CD4-positive, alpha-beta memory T cell (primary cell): Measurements from ENCODE around the gene SRPK1. TPM values are rescaled to one million over a fixed set of nuclear protein-coding genes. Genes with fewer than 3 reads are reported as not detected.

Experiments used
- CTCF ChIA-PET: fragments of 350-600 bp; sonication (Branson Sonifier 250); formaldehyde crosslinking; loops from one replicate; lab custom pipeline; 2021; ENCODE audit warnings: inconsistent platforms; ENCODE audit not compliant: partially characterized antibody; lab: Charles Lee
- POLR2A ChIA-PET: fragments of 350-600 bp; sonication (Branson Sonifier 250); formaldehyde crosslinking; loops from one replicate; lab custom pipeline; 2021; ENCODE audit not compliant: partially characterized antibody; lab: Charles Lee
- DNase-seq, 5 donors: peaks; one replicate each; pipeline versions ENCODE4 v3.0.0 to v3.0.0-alpha.2; 2020 to 2022; ENCODE audit warnings: mixed read lengths in 1 of 5
- H3K27ac ChIP-seq: one replicate; pipeline ENCODE4 v1.7.0; 2013; ENCODE audit warnings: low read depth, low read length
- H3K27me3 ChIP-seq: 2 replicates; pipeline ENCODE4 v1.7.0; 2013; ENCODE audit warnings: mild to moderate bottlenecking, low read length, moderate library complexity; ENCODE audit not compliant: insufficient read depth
- H3K36me3 ChIP-seq: 2 replicates; pipeline ENCODE4 v1.7.0; 2013; ENCODE audit warnings: mild to moderate bottlenecking, low read length, moderate library complexity; ENCODE audit not compliant: insufficient read depth
- H3K4me1 ChIP-seq: 2 replicates; pipeline ENCODE4 v1.7.0; 2013; ENCODE audit warnings: mild to moderate bottlenecking, low read length, moderate library complexity; ENCODE audit not compliant: insufficient read depth
- H3K4me3 ChIP-seq, 2 donors: one replicate each; pipeline ENCODE4 v1.7.0; 2013; ENCODE audit warnings: low read length in 2 of 2, mild to moderate bottlenecking in 1 of 2
- H3K9me3 ChIP-seq, 2 donors: one replicate each; pipeline ENCODE4 v1.7.0; 2013; ENCODE audit warnings: low read length in 2 of 2, control low read depth in 1 of 2; ENCODE audit not compliant: control insufficient read depth in 1 of 2
- H3K27ac Mint-ChIP-seq, 7 donors: one replicate each; pipeline ENCODE4 v1.8.0; 2020 to 2021; ENCODE audit warnings: mixed read lengths in 7 of 7, mild to moderate bottlenecking in 6 of 7, inconsistent platforms in 3 of 7, moderate library complexity in 3 of 7
- H3K27me3 Mint-ChIP-seq, 2 donors: one replicate each; pipeline ENCODE4 v1.8.0; 2020 to 2021; ENCODE audit warnings: mixed read lengths in 2 of 2
- H3K36me3 Mint-ChIP-seq, 2 donors: one replicate each; pipeline ENCODE4 v1.8.0; 2020 to 2021; ENCODE audit warnings: mixed read lengths in 2 of 2, inconsistent platforms in 1 of 2, mild to moderate bottlenecking in 1 of 2
- H3K4me1 Mint-ChIP-seq, 4 donors: one replicate each; pipeline ENCODE4 v1.8.0; 2020 to 2021; ENCODE audit warnings: mixed read lengths in 4 of 4, mild to moderate bottlenecking in 1 of 4
- H3K4me3 Mint-ChIP-seq, 8 donors: one replicate each; pipeline ENCODE4 v1.8.0; 2020 to 2021; ENCODE audit warnings: mixed read lengths in 8 of 8, mild to moderate bottlenecking in 7 of 8, moderate library complexity in 6 of 8, inconsistent platforms in 3 of 8
- H3K9me3 Mint-ChIP-seq, 8 donors: one replicate each; pipeline ENCODE4 v1.8.0; 2020 to 2021; ENCODE audit warnings: mixed read lengths in 8 of 8, mild to moderate bottlenecking in 5 of 8, inconsistent platforms in 3 of 8, moderate library complexity in 1 of 8
- intact Hi-C: fragments of 100-400 bp; cut with micrococcal nuclease; formaldehyde crosslinking; loops from one replicate; pipeline ENCODE4 v1.15.1; 2023
- polyA plus RNA-seq, 2 donors: library from polyadenylated mRNA; unstranded; fragments of 300-500 nt; fragmentation: Illumina TruSeq; gene quantifications; one replicate each; pipeline ENCODE4 v1.2.3, GENCODE V29; 2021
- total RNA-seq, 2 experiments: library from RNA; stranded (reverse); gene quantifications; one replicate each; pipeline ENCODE4 v1.2.3, GENCODE V29; 2021

The SRPK1 gene
- total and polyA plus RNA-seq, 4 experiments from 2014 or later = 47.6 to 57.5 (median 51.6) TPM

- Histone ChIP-seq H3K4me3 (no peak overlapping the region), H3K27ac (no peak overlapping the region), H3K9me3 (no peaks in the 10 kb centered on the region), H3K36me3 (no peaks in the 10 kb centered on the region), H3K27me3 (no peaks in the 10 kb centered on the region), H3K4me1 (no peaks in the 10 kb centered on the region)
- DNase-seq = no peak
- intact Hi-C loops = no loop called here
- H3K36me3 Mint-ChIP-seq = no peaks in the 10 kb centered on the region
- H3K4me3 Mint-ChIP-seq = peak overlapping the region in 1 of 8 donors; percentile 60
- H3K9me3 Mint-ChIP-seq = peaks cover 0 to 6% (median 0%) of the 10 kb centered on the region in 8 donors
- CTCF ChIA-PET = no interaction called here
- H3K27ac Mint-ChIP-seq = no peak overlapping the region
- peaks cover 12 to 17% of the 10 kb centered on the region in 2 donors for H3K27me3 Mint-ChIP-seq
- peaks cover 0 to 8% (median under 1%) of the 10 kb centered on the region in 4 donors for H3K4me1 Mint-ChIP-seq
- POLR2A ChIA-PET = no interaction called here
Measured at GRCh38 chr6:35810971-35811698, 109.8 kb downstream of the SRPK1 start.

- CTCF ChIA-PET = no interaction called here
- Histone ChIP-seq H3K4me3 (no peak overlapping the region), H3K27ac (no peak overlapping the region), H3K9me3 (no peaks in the 10 kb centered on the region), H3K4me1 (no peaks in the 10 kb centered on the region), H3K36me3 (no peaks in the 10 kb centered on the region), H3K27me3 (no peaks in the 10 kb centered on the region)
- Mint-ChIP-seq H3K27me3 (peaks cover 18 to 19% of the 10 kb centered on the region in 2 donors), H3K9me3 (peaks cover 0 to 4% (median 0%) of the 10 kb centered on the region in 8 donors), H3K36me3 (no peaks in the 10 kb centered on the region), H3K4me3 (no peak overlapping the region), H3K4me1 (peaks cover 0 to 17% (median 1%) of the 10 kb centered on the region in 4 donors), H3K27ac (no peak overlapping the region)
- intact Hi-C loops = no loop called here
- no peak for DNase-seq
- POLR2A ChIA-PET = no interaction called here
Measured at GRCh38 chr6:35809809-35810208, 111.1 kb downstream of the SRPK1 start.

GRCh38 chr6:35808688-35809087 lies 112.2 kb downstream of the SRPK1 start:
- CTCF ChIA-PET = no interaction called here
- intact Hi-C loops = no loop called here
- H3K9me3 ChIP-seq = no peaks in the 10 kb centered on the region
- Mint-ChIP-seq H3K27me3 (peaks cover 19 to 20% of the 10 kb centered on the region in 2 donors), H3K27ac (no peak overlapping the region), H3K9me3 (peaks cover 0 to 4% (median 0%) of the 10 kb centered on the region in 8 donors), H3K4me3 (no peak overlapping the region), H3K4me1 (peaks cover 0 to 19% (median 2%) of the 10 kb centered on the region in 4 donors), H3K36me3 (no peaks in the 10 kb centered on the region)
- no peak overlapping the region for H3K27ac ChIP-seq
- no peak overlapping the region for H3K4me3 ChIP-seq
- no peaks in the 10 kb centered on the region for H3K4me1 ChIP-seq
- no peaks in the 10 kb centered on the region for H3K27me3 ChIP-seq
- no peaks in the 10 kb centered on the region for H3K36me3 ChIP-seq
- DNase-seq = no peak
- POLR2A ChIA-PET = no interaction called here

GRCh38 chr6:35804996-35805736 lies 115.7 kb downstream of the SRPK1 start, which contains the start of gene LHFPL5:
TSS of gene LHFPL5 (plus strand) at chr6:35805352. CDS start at chr6:35805671, 319 bp downstream.
- Histone ChIP-seq H3K4me3 (no peak within 1 kb of the TSS), H3K27me3 (no peaks in the 10 kb centered on the region), H3K9me3 (no peaks in the 10 kb centered on the region), H3K4me1 (no peaks in the 10 kb centered on the region), H3K36me3 (no peaks in the 10 kb centered on the region), H3K27ac (no peak within 1 kb of the TSS)
- Mint-ChIP-seq H3K27me3 (peaks cover 17 to 19% of the 10 kb centered on the region in 2 donors), H3K36me3 (no peaks in the 10 kb centered on the region), H3K27ac (no peak within 1 kb of the TSS), H3K9me3 (peaks cover 0 to 4% (median 0%) of the 10 kb centered on the region in 8 donors), H3K4me3 (peak within 1 kb of the TSS in 4 of 8 donors; percentile 32 to 68 (median 52)), H3K4me1 (peaks cover 0 to 11% (median 2%) of the 10 kb centered on the region in 4 donors)
- intact Hi-C loops = no loop called here
- ChIA-PET CTCF (no interaction called here), POLR2A (no interaction called here)
- DNase-seq = peak in 4 of 5 donors; percentile 39 to 52 (median 44)

GRCh38 chr6:35801148-35801547 lies 119.8 kb downstream of the SRPK1 start:
- H3K4me1 ChIP-seq = no peaks in the 10 kb centered on the region
- intact Hi-C loops = no loop called here
- H3K27ac Mint-ChIP-seq = no peak overlapping the region
- no peak overlapping the region for H3K4me3 ChIP-seq
- H3K9me3 ChIP-seq = no peaks in the 10 kb centered on the region
- no peaks in the 10 kb centered on the region for H3K36me3 ChIP-seq
- peaks cover 3 to 10% of the 10 kb centered on the region in 2 donors for H3K27me3 Mint-ChIP-seq
- ChIA-PET POLR2A (no interaction called here), CTCF (no interaction called here)
- H3K4me3 Mint-ChIP-seq = no peak overlapping the region
- no peak for DNase-seq
- no peaks in the 10 kb centered on the region for H3K36me3 Mint-ChIP-seq
- H3K4me1 Mint-ChIP-seq = peaks cover 0 to 11% (median 2%) of the 10 kb centered on the region in 4 donors
- no peaks in the 10 kb centered on the region for H3K27me3 ChIP-seq
- no peak overlapping the region for H3K27ac ChIP-seq
- peaks cover 0 to under 1% (median 0%) of the 10 kb centered on the region in 8 donors for H3K9me3 Mint-ChIP-seq

GRCh38 chr6:35798706-35799105 lies 122.2 kb downstream of the SRPK1 start:
- intact Hi-C loops = no loop called here
- POLR2A ChIA-PET = interaction anchor here (3.0 kb wide), 1 partner anchor 12 kb away, joined by 11 read pairs; no protein-coding TSS in a partner anchor

More at GRCh38 chr6:35798706-35799105, 122.2 kb downstream of the SRPK1 start:
- no peaks in the 10 kb centered on the region for H3K36me3 ChIP-seq
- H3K4me3 Mint-ChIP-seq = no peak overlapping the region
- H3K27ac Mint-ChIP-seq = peak overlapping the region in 2 of 7 donors; percentile 58 to 62
- no peaks in the 10 kb centered on the region for H3K27me3 ChIP-seq
- no peaks in the 10 kb centered on the region for H3K9me3 Mint-ChIP-seq
- H3K36me3 Mint-ChIP-seq = no peaks in the 10 kb centered on the region
- no peak for DNase-seq
- no peak overlapping the region for H3K27ac ChIP-seq
- CTCF ChIA-PET = interaction anchor here (1.1 kb wide), 1 partner anchor 11 kb away, joined by 3 read pairs; no protein-coding TSS in a partner anchor
- H3K4me1 ChIP-seq = no peaks in the 10 kb centered on the region
- H3K9me3 ChIP-seq = no peaks in the 10 kb centered on the region
- H3K4me1 Mint-ChIP-seq = no peaks in the 10 kb centered on the region
- no peak overlapping the region for H3K4me3 ChIP-seq
- peaks cover 1% of the 10 kb centered on the region in 2 donors for H3K27me3 Mint-ChIP-seq
